ENCODE data around the gene NDUFS5.
"Not testable (repeated sequence)": the region's sequence is repeated elsewhere in the genome, so short reads cannot be mapped to it uniquely, and the experiment has no call there.

Gene NDUFS5

DNA sequence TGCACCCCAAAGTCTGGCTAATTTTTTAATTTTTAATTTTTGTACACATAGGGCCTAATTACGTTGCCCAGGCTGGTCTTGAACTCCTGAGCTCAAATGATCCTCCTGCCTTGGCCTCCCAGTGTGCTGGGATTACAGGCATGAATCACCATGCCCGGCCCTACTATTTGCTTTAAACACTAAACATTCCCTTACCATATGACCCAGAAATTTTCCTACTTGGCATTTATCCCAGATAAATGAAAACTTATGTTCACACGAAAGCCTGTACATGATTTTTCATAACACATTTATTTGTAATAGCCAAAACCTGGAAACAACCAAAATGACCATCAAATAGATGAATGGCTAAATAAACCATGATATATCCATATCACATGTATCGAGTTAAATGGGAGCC is 35.8 kb downstream of the NDUFS5 start:
- Histone ChIP-seq H3K27ac (no peak overlapping the region), H3K4me3 (no peak overlapping the region)
- no peak for DNase-seq (ENCODE audit: low spot score)
- no peak for TF ChIP-seq CTCF (IDR thresholded peaks at IDR 0.05)

DNA sequence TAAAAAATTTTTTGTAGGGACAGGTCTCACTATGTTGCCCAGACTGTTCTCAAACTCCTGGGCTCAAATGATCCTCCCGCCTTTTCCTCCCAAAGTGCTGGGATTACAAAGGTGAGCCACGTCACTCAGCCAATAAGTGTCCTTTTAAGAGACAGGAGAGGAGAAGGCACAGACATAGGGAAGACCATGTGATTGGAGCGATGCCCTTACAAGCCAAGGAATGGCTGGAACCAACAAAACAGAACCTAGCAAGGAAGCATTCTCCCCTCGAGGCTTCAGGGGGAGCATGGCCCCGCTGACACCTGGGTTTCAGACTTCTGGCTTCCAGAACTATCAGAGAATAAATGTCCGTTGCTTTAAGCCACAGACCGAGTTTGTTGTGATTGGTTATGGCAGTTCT is 37.0 kb downstream of the NDUFS5 start:
- Histone ChIP-seq H3K4me3 (no peak overlapping the region), H3K27ac (no peak overlapping the region)
- no peak for TF ChIP-seq CTCF (IDR thresholded peaks at IDR 0.05)
- no peak for DNase-seq (ENCODE audit: low spot score)

- DNase-seq (ENCODE audit: low spot score): no peak
- H3K27ac ChIP-seq: no peak overlapping the region
- TF ChIP-seq CTCF (IDR thresholded peaks at IDR 0.05): no peak
- no peak overlapping the region for H3K4me3 ChIP-seq
Measured at GRCh38 chr1:39063775-39064174, 37.6 kb downstream of the NDUFS5 start.

- no peak for DNase-seq (ENCODE audit: low spot score)
- Histone ChIP-seq H3K4me3 (no peak overlapping the region), H3K27ac (no peak overlapping the region)
- no peak for TF ChIP-seq CTCF (IDR thresholded peaks at IDR 0.05)
Measured at GRCh38 chr1:39065542-39065941, 39.4 kb downstream of the NDUFS5 start.

GRCh38 chr1:39068227-39068626 is 42.1 kb downstream of the NDUFS5 start:
- not testable (repeated sequence) for H3K4me3 ChIP-seq; H3K27ac ChIP-seq; DNase-seq (ENCODE audit: low spot score)

DNA sequence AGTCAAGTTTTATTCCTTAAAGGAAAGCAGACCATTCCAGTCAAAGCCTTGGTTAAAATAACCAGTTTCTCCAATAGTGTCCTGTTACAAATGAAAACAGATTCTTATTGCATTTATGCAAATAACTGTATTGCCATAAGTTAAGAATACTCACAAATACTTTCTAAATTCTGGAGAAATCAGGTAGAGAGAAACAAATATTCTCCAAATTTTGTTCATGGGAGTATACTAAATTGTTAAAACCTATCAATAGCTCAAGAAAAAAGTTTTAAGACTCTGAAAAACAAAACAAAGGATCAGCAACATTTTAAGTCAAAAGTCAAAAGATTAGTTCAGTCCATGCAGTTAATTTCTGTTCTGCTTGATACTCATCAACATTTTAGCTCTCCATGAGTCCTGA is 45.4 kb downstream of the NDUFS5 start:
- not testable (repeated sequence) for DNase-seq (ENCODE audit: low spot score); H3K27ac ChIP-seq; H3K4me3 ChIP-seq

DNA sequence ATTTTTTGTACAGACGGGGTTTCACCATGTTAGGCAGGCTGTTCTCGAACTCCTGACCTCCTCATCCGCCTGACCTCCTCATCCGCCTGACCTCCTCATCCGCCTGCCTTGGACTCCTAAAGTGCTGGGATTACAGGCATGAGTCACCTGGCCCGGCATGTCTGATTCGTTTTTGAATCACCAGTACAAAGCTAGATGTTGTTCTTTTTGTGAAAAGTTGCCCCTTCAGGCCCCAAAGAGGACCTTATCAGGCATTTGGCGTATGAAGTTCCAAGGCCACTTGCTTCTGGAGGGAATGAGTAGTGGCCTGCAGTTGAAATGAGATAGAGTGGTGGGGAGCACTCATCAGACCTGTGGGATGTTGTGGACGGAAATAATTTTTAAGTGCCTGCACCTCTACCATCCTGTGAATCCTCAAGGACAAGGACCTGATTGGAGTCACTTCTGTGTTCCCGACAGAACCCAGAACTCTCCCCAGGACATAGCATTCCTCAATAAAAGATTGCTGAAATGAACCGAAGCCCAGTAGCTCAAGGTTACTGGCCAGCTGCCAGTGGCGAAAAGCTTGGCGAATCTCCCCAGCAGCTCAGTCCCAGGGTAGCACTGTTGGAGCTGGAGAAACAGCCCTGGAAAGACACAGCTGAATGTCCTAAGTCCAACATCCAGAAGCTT is 50.1 kb downstream of the NDUFS5 start:
- DNase-seq (ENCODE audit: low spot score): peak; percentile 85
- Histone ChIP-seq H3K4me3 (no peak overlapping the region), H3K27ac (peak overlapping the region; percentile 52 to 72)
- TF ChIP-seq CTCF (IDR thresholded peaks at IDR 0.05): no peak

DNA sequence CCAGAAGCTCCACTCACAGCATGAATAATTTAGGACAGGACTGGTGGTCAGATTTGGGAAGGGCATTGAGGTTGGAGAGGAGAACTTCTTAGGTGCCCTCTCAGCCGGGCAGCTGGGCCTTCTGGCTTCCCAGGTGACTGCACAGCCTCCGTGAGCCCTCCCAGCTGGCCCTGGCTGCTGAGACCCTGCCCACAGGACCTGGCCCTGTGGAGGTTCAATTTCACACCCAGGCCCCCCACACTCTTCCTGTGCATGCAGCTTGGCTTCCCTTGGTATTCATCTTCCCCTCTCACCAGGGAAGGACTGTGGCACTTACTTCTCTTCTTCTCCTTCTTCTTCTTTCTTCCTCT is 50.6 kb downstream of the NDUFS5 start:
- H3K4me3 ChIP-seq: no peak overlapping the region
- DNase-seq (ENCODE audit: low spot score): no peak
- peak overlapping the region; percentile 52 to 72 for H3K27ac ChIP-seq
- TF ChIP-seq CTCF (IDR thresholded peaks at IDR 0.05): no peak
